GM18873 (cell line): ENCODE measurements around the gene NOS1AP.
"Not testable (repeated sequence)": the region's sequence is repeated elsewhere in the genome, so short reads cannot be mapped to it uniquely, and the experiment has no call there.

Source experiments
- ATAC-seq: cut with Tn5 transposase; IDR thresholded peaks from one replicate; pipeline ENCODE4 v1.9.1; 2021; ENCODE audit warnings: mild to moderate bottlenecking, moderate library complexity, moderate number of reproducible peaks; ENCODE audit not compliant: unreplicated experiment, low FRiP score

Gene NOS1AP

DNA sequence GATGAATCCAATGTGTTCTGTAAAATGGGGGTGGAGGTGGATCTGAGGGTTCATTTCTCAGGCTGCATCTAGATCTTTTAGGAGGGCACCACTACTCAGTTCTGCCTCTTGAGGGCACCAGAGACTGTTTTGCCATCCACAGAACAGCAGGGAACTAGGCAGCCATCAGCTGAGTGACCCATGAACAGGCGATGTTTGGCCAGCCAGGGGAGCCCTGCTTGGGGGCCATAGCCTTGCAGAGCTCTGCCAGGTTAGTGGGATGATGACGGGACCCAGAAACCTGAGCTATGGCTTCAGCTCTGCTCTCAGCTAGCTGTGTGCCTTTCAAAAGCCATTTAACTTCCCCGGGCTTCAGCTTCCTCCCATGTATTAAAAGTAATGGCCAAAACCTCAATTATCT lies 13.4 kb upstream of the NOS1AP start:
- peak; percentile 43 for ATAC-seq

DNA sequence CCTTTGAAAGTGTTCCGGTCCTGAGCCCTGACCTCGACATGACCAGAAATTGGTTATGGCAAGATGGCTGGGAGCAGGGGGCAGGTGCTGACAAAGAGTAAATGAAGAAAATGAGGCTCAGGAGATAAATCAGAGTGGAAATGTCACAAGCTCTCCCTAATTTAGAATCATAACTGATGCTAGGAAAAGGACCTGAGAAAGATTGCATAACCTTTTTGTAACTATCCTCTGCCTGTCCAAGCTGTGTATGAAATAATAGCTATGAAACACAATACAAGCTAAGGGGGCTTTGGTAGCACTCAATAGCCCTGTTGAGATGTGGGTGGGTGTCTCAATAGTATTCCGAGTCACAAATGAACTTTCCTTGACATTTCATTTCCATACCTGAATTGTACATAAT lies 12.9 kb upstream of the NOS1AP start:
- no peak for ATAC-seq

DNA sequence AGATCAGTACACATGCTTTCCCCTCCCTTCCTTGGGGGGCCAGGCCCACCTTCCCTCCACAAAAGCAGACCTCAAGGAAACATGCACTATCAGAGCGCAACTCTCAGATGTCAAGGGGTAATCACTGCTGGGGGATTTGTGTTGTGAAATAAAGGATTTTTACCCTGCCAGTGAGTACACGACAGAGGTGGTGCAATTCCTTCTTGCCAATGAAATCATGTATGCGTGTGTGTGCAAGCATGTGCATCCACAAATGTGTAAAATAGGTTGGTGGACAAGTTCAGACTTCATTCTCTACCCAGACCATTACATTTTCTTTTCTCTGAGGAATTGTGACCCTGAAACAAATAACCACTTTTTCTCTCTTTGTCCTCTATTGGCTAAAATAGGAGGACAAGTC lies 9.8 kb upstream of the NOS1AP start:
- ATAC-seq, result no peak

DNA sequence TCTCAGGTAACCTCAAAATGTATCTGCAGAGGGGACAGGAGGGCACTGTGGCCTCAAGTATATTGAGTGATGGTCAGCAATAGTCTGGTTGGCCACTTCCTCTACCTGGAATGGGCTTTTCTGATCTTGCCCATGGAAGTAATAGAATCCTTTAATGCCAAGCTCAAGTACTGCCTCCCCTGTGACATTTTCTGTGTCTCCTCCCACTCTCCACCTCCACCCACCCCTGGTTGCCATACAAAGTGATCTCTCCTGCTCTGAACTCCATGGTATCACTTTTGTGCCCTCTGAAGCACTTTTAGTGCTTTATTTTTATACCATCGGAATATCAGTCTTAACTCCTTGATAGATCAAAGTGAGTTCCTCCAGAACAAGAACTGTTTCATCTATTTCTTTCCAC lies 9.2 kb upstream of the NOS1AP start:
- ATAC-seq, result no peak

DNA sequence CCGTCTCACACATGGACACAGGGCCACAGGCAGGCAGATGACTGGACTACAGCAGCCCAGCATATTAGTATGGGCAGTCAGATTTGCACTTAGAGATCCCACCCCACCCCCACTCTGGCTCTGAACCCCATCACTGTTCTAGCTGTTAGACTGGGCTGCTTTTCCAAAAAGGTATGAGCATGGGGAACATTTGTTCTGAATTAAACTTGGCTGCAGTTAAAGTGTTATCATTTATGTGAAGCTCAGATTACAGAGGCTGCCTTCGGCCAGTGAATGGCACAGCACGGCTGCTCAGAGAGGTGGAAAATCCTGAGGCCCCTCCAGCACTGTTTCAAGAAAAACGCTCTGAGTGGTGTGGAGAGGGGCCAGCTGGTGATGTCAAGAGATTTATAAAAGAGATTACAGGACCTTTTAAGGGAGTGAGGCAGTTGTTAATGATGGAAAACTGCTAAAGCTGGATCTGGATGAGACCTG lies 6.9 kb upstream of the NOS1AP start:
- ATAC-seq, result no peak

DNA sequence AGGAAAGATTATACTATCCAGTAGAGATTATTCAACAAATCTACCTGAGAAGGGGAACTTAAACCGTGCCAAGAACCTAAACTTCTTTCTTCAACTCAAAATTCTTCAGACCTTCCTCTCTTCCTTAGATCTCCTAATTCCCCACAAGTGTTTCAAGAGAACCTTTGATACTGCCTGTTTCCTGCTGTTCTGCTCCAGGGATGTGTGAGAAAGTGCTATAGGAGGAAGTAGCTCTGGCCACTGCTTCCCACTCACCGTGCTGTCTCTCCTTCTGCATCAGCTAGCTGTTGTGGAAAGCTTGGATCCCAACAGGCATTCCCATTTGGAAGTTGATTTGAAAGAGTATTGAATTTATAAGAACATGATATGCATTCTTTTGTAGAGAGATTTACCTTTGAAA lies 4.5 kb upstream of the NOS1AP start:
- ATAC-seq, result no peak

DNA sequence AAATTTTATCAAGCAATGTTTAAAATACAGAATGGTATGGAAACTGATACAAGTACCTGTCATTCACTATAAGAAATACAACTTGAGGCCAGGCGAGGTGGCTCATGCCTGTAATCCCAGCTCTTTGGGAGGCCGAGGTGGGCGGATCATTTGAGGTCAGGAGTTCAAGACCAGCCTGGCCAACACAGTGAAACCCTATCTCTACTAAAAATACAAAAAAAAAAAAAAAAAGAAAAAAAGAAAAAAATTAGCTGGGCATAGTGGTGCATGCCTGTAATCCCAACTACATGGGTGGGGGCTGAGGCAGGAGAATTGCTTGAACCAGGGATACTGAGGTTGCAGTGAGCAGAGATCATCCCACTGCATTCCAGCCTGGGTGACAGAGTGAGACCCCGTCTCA lies 2.7 kb upstream of the NOS1AP start:
- not testable (repeated sequence) for ATAC-seq

DNA sequence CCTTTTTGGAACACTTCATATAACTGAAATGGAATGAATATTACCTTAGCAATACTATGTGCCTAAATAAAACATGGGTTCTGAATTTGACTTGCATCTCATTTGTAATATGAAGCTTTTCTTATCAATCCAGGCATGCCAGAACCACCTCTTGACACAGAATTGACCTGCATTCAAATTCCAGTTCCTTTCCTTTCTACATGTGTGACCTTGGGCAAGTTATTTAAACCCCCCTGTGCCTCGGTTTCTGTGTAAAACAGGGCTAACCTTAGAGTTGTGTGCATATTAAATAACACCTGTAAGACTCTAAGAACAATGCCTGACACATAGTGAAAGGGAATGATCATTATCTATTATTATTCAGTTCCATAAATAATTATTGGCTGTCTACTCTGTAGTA lies 2.0 kb upstream of the NOS1AP start:
- no peak for ATAC-seq

DNA sequence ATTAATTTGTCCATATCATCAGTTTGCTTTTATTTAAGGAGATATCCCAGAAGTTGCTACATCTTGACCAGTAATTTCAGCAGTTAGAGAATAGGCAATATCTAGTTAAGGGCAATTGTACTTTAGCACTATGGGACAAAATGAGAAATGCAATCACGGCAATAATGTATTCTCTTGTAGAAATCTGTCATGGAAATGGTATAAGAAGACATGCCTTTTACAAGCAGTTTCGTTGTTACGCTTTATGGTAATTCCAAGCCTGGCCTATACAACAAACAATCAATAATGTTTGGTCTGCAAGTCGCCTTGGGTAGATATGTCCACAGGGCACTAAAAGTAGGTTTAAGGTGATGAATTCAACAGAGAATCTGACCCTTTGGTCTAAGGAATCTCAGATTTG lies 1.2 kb upstream of the NOS1AP start:
- ATAC-seq, result no peak

DNA sequence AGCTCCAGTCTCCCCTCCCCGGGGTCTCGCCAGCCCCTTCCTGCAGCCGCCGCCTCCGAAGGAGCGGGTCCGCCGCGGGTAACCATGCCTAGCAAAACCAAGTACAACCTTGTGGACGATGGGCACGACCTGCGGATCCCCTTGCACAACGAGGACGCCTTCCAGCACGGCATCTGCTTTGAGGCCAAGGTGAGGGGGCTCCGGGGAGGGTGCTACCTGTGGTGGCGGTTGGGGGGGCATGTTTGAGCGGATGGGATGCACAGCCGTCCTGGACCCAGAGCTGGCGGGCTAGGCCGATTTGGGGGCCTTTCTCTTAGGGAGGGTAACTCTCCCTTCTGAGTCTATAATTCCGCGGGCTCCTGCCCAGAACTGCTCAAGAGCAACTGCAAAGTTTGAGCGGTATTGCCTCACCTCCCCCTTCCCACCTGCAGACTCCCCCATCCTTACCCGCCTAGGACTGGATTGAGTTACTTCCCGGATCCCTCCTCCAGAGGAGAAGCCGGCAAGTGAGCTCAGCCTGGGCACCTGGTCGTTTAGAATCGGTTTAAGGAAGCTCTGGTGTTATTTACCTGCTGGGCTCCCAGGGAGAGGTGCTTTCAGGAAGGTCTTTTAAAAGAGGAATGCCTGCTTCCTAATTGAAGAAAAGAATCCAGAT lies 730 bp downstream of the NOS1AP start:
- ATAC-seq, result no peak

DNA sequence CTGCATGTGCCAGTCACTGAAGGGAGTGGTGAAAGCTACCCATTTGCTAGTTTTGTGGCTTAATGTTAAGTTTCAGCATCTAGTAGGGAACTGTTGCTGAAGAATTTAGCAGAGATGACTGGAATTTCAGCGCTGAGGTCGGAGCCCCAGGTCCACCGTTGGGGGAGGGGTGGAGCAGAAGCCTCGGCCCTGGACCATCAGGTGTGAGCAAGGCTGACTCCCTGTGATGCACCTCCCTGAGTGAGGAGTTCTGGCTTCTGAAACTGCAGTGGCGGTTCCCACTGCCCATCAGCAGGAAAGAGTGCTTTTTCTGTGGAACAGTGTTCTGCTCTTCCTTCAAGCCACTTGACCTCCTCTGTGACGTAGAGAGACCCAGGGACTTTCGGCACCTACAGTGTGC lies 1.3 kb downstream of the NOS1AP start:
- no peak for ATAC-seq

DNA sequence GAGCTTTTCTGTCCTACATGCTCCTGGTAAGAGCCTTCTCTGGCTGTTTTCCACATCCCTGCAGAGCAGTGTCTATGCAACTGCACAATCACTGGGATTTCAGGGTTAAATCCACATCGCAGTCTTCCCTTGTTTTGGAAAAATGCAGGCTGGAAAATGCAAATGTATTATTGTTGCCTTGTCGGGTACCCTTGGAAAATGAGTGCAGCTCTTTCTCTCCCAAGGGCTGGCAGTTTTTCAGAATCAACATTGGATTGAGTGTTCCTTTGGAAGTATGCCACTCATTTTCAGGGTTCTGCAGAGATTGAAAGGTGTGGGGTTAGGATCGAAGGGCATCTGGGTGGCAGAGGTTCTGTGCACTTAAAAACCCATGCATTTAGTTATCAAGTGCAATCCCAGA lies 3.2 kb downstream of the NOS1AP start:
- no peak for ATAC-seq

DNA sequence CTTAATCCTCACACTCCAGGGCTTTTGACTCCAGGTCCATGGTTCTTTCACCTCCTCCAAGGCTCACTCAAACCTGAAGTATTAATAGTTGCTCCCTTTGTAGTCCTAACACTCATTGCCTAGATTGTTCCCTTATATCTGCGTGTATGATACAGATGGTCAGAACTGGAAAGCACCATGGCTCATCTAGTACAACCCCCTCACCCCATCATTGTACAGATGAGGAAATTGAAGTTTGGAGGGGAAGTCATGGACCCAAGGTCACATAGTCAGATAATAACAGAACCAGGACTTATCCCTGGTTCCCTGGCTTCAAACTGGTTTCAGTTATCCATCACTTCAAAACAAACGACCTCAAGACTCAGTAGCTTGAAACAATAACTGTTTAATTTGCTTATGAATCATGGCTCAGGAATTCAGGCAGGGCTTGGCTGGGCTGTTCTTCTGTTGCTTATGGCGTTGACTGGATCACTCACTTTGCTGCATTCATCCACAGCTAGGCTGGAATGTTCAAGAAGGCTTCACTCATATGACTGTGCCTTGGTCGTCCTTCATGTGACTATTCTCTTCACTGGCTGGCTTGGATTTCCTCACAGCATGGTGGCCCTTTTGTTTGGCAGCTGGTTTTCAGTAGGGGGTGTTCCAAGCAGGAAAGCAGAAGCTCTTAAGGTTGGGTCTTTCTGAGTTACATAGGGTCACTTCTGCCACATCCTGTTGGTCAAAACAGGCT lies 5.0 kb downstream of the NOS1AP start:
- no peak for ATAC-seq

DNA sequence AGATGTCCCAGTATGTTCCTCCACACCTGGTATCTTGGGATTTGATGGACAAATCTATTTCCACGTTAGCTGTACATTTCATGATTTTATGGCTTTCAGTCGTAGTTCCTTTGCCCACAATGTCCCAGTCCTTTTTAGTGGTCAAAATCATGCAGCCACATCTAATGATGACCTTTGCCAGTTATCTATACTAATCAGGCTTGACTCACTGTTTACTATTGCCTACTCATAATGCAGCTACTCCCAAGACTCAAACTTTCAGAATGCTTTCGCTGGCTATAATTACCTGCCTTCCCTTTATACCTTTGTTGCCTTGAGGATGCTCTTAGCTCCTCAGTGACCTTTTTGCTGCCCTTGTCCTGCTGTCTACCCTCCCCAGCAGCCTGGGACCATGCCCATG lies 6.4 kb downstream of the NOS1AP start:
- no peak for ATAC-seq

DNA sequence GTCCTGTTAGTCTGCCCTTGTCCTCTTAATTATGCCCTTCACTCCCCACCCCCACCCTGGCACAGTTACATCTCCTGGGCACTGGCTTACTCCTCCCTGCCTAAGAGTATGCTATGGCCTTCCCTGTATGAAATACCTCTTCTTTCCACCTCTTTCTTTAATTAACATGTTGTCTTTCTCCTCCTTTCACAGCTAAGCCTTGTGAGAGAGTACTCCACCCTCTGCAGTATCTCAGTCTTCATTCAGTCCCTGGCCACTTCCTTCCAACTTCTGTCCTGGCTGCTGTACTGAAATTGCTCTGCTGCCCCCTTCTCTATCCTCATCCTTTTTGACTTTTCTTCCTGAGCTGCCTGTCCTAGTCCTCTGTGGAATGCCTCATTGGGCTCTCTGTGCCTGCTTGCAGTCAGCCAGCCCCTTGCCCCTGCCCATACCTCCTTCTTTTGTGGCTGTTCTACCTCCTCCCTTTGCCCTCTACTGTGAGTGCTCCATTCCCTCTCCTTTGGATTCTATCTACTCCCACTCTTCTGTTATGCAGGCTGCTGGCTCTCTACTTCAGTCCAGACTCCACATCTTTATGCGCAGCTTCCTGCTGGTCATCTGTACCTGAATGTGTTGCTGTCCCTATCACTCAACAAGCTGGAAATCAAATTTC lies 8.3 kb downstream of the NOS1AP start:
- no peak for ATAC-seq

DNA sequence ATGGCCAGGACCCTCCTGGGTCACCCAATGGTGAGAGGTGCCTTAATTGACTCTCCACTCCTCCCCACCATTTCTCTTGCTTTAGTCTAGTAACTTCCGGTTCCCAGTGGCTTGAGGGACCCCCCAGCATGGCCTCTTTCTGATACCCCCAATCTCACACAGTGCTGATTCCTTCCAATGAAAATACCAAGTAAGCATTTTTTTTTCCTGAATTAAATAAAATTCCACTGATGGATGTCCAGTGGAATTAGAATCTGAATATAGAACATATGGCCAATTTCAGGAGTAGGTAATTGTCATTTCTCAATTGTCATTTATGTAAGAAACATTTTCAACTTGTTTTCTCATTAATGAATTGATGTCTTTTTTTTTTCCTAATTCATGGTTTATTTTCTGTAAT lies 9.5 kb downstream of the NOS1AP start:
- ATAC-seq, result no peak

DNA sequence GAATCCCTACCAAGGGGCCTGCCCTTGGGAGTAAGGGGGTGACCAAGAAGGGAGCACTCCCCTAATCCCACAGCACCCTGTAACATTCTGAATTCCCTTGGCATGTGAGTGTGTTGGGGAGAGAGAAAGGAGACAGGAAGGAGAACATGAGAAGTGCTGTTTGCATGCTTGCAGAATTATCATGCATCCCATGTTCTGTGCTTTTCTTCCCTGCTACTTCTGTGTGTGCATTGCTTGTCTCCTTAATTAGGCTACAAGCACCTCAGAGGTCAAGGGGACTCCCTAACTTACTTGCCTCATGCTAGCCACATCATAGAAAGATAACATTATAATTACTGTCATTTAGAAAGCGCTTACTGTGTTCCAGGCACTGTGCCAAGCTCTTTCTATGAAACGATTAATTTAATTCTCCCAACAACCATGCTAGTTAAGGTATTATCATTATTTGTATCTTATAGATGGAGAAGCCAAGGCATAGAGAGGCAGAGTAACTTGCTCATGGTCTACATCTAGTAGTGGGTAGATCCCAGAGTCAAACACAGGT lies 11.1 kb downstream of the NOS1AP start:
- no peak for ATAC-seq

DNA sequence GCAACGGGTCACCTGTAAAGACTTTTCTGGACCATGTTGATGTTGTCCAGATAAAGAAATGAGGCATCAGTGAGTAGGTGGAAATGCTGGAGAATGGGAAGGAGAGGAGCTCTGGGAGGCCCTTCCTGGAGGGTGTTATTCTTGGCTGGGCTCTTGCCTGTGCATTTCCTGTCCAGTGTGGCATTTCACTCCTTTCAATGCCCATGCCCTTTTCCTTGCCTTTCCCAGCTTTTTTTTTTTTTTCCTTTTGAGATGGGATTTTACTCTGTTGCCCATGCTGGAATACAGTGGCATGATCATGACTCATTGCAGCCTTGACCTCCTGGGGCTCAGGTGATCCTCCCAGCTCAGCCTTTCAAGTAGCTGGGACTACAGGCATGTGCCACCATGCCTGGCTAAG lies 11.8 kb downstream of the NOS1AP start:
- ATAC-seq, result no peak

DNA sequence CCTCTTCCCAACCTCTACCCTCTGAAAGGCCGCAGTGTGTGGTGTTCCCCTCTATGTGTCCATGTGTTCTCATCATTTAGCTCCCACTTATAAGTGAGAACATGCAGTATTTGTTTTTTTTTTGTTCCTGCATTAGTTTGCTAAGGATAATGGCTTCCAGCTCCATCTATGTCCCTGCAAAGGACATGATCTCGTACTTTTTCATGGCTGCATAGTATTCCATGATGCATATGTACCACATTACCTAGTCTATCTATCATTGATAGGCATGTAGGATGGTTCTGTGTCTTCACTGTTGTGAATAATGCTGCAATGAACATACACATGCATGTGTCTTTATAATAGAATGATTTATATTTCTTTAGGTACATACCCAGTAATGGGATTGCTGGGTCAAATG lies 12.6 kb downstream of the NOS1AP start:
- not testable (repeated sequence) for ATAC-seq

DNA sequence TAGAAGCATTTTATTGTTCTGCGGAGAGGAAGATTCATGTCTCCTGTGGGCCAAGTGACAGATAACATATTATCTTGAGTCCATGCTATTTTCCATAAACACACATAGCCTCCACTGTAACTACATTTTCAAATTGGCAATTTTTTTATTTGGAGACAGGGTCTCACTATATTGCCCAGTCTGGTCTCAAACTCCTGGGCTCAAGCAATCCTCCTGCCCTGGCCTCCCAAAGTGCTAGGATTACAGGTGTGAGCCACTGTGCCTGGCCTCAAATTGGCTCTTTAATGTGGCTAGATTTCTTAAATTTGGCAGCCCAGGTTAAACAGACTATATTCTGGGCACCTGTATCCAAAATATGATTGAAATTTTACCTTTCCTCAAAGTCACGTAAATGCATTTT lies 13.8 kb downstream of the NOS1AP start:
- no peak for ATAC-seq

DNA sequence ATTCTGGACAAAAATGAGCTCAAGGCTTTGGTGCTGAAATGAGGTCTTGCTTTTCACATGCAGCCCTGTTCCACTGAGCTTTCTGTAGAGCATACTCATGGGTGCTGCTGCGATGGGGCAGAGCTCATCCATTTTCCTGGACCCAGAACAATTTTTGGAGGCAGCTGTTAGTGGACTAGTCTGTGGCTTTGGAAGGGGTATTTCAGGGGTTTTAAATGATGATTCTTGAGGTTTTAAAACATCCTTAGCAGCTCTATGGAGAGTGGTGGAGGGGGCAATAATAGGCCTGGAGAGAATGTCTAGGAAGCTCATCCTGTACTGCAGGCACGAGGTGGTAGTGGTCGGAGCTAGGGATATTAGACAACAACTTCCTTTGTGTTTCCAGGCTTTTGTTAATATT lies 16.5 kb downstream of the NOS1AP start:
- ATAC-seq, result no peak

DNA sequence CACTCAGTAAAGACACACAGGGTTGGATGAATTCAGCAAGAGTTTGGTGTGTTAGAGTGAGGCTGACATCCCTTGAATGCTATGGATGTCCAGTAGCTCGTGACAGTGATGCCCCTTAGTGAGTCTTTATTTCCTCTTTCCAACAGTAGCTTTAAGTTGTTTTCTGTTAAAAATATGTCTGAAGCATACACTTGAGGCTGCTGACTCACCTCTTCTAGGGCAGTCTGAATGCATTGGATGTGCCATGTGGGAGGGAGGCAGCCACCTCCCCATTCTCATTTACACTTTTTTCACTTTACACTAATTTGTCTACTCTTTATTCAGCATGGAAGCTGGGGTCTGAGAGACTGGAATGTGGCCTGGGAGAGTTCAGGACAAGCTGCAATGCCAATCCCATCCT lies 17.6 kb downstream of the NOS1AP start:
- no peak for ATAC-seq
